Pulmonary artery endothelial cell (primary cell): Measurements from ENCODE around the gene NFASC. TPM values are rescaled to one million over a fixed set of nuclear protein-coding genes. Genes with fewer than 3 reads are reported as not detected.

Experiments used
- DNase-seq: peaks from one replicate; pipeline ENCODE4 v3.0.0-alpha.2; 2011; ENCODE audit warnings: low read depth, low spot score
- total RNA-seq: library from RNA; depleted of rRNA; stranded (reverse); fragments of >200 nt; gene quantifications from 2 replicates; pipeline ENCODE4 v1.2.3, GENCODE V29; 2014

Gene NFASC
- total RNA-seq, 1 donor from 2014 or later: not detected

DNA sequence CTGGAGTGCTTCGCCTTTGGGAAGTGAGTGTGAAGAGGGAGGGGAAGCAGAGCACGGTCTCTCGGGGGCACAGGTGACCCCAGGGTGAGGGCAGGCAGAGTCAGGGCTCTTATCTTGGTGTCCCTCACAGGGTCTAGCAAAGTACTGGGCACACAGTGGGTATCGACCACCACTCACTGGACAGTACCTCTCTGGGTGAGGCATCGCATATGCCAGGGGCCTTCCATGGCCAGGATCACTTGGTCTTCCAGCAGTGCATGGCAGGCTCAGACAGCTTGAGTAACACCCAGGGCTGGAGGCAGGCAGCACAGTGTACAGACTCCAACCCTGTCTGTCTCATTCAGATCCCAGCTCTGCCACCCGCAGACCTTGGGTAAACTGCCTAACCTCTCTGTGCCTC, 189.0 kb downstream of the NFASC start:
- no peak for DNase-seq

DNA sequence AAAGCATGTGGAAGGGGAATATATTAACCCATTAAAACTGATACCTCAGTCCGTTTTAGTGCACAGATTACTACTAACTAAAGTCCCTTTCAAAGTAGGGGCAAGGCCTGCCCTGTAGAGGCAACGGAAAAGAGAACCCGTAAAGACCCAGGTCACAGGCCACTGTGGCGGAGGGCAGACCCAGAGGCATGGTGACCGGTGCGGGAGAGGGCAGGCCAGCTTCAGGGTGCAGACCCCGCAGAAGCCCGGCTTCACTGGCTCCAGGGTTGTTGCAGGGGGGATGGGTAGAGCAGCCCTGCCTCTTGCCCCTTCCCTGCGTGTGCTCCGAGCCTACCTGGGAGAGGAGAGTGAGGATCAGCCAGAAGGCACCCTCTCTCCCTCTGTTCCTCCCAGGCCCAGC, 190.1 kb downstream of the NFASC start:
- DNase-seq: no peak

DNA sequence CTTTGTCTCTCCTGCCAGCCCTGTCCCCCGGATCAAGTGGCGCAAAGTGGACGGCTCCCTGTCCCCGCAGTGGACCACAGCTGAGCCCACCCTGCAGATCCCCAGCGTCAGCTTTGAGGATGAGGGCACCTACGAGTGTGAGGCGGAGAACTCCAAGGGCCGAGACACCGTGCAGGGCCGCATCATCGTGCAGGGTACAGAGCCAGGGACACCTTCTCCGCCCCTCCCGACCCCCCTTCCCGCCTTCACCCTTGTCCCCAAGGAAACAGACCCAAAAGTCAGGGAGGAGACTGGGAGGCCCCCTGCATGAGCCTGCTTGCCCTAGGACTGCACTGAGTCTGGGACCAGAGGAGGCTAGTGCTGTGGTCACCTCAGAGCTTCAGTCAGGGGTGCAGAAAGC, 190.6 kb downstream of the NFASC start:
- no peak for DNase-seq

GRCh38 chr1:205061665-205062069, 191.0 kb downstream of the NFASC start:
- peak; percentile 4 for DNase-seq

DNA sequence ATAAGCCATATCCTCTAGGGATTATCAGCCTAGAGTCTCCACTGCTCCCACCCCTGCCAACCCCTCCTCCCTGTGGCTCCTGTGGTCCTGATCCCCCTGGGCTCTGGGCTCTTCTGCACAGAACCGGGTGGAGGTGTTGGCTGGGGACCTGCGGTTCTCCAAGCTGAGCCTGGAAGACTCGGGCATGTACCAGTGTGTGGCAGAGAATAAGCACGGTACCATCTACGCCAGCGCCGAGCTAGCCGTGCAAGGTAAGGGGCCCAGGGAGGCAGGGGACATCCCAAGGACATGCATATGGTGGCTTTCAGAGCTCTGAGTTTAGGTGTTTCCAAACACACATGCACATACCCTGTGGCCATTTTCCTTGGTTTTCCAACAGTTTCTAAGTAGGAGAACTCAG, 191.7 kb downstream of the NFASC start:
- no peak for DNase-seq

GRCh38 chr1:205062895-205063294, 192.2 kb downstream of the NFASC start:
- no peak for DNase-seq

GRCh38 chr1:205064301-205064700, 193.6 kb downstream of the NFASC start:
- no peak for DNase-seq

DNA sequence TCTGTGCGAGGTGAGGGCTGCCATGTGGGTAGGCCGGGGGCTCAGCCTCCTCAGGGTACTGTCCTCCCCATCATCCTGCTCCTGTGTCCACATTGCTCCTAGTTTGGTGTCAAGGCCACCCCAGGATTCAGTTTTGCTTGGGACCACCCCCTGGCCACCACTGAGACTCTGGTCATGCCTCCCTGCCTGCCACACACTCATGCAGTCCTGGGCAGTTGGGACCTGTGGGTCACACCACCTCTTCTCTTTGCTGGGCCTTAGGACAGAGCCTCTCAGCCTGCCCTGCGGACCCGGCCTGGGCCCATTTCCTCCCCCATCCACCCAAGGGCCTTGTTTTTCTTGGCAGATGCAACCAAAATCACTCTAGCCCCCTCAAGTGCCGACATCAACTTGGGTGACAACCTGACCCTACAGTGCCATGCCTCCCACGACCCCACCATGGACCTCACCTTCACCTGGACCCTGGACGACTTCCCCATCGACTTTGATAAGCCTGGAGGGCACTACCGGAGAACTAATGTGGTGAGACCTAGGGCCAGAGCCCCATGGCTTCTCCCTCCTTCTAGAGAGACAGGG, 194.2 kb downstream of the NFASC start:
- no peak for DNase-seq

DNA sequence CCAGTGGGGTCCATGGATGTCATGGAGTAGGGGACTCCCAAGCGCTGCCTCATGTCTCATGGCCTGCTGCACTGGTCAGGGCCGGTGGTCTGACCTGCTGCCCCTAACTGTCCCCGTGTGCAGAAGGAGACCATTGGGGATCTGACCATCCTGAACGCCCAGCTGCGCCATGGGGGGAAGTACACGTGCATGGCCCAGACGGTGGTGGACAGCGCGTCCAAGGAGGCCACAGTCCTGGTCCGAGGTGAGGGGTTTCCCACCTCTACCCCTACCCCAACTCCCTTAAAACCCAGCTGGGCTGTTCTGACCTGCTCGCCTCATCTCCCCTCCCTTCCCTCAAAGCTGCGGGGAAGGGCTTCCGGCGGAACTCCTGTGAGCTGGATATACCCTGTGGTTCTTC, 195.0 kb downstream of the NFASC start:
- DNase-seq: no peak

GRCh38 chr1:205066141-205066818, 195.6 kb downstream of the NFASC start:
- DNase-seq: no peak

- no peak for DNase-seq
Observed at GRCh38 chr1:205067031-205067430, 196.4 kb downstream of the NFASC start.

DNA sequence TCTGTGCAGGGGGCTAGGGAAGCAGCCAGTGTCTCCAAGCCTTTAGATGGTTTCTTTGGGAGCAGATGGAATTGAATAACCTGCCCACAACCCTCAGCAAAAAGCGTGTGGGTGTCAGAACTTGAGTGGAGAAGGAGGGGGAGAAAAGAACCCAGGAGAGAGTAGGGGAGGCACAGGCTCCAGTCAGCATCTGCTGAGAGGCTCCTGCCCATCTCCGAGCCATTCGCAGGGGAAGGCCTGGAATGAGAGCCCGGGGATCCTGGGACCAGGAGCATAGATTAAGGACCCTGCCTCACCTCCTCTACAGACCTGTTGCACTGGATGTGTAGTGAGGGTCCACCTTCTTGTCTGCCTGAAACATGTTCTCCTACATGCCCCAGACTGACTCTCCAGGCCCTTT, 197.3 kb downstream of the NFASC start:
- DNase-seq: no peak

- DNase-seq: no peak
Observed at GRCh38 chr1:205068457-205069040, 197.9 kb downstream of the NFASC start.

DNA sequence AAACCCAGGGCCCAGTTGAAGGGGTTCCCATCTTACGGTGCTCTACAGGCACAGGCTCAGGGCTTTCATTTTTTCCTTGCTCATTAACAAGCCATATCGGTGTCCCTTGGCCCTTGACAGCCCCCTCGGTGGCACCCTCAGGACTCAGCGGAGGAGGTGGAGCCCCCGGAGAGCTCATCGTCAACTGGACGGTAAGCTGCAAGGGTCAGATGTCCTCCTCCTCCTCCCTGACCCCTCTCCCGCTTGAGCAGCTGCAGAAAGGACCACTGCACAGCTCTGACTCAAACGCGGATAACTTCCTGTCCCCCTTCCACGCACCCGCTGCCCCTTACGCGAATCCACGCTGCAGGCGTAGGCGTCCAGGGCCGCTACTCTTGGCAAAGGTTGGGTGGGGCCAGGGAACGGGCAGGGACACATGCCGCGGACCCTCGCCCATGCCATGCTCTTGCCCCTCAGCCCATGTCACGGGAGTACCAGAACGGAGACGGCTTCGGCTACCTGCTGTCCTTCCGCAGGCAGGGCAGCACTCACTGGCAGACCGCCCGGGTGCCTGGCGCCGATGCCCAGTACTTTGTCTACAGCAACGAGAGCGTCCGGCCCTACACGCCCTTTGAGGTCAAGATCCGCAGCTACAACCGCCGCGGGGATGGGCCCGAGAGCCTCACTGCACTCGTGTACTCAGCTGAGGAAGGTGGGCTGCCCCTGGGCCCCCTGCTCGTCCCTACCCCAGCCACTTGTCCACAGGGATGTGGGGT, 198.9 kb downstream of the NFASC start:
- DNase-seq: no peak

- DNase-seq: no peak
Observed at GRCh38 chr1:205071028-205071409, 200.4 kb downstream of the NFASC start.

GRCh38 chr1:205071801-205072200, 201.1 kb downstream of the NFASC start:
- DNase-seq: no peak

- DNase-seq: no peak
Observed at GRCh38 chr1:205072286-205072685, 201.6 kb downstream of the NFASC start.

Other genes with a start within 250 kb of the NFASC start
- not detected in 2 replicates for gene LRRN2, start 185.1 kb upstream of the NFASC start, total RNA-seq
- gene CNTN2, start 172.3 kb downstream of the NFASC start, total RNA-seq: not detected in 2 replicates
- gene TMEM81, start 213.6 kb downstream of the NFASC start, total RNA-seq: 1.2 and 3.0 TPM in 2 replicates